CD14-positive monocyte (primary cell): Measurements from ENCODE around the gene OSMR. TPM values are rescaled to one million over a fixed set of nuclear protein-coding genes. Genes with fewer than 3 reads are reported as not detected.

Experiments
- DNase-seq, 3 donors: peaks; one replicate each; pipeline ENCODE4 v3.0.0-alpha.2; 2011 to 2022
- H2AFZ ChIP-seq: 2 replicates; pipeline ENCODE4 v1.6.0; 2012; ENCODE audit warnings: mild to moderate bottlenecking, low read depth, low read length, inconsistent platforms; ENCODE audit not compliant: insufficient read depth, poor library complexity, severe bottlenecking
- H3K27ac ChIP-seq, 2 donors: 1 replicate in 1 of 2; 2 replicates in 1 of 2; pipeline ENCODE4 v1.5.1; 2012 to 2013; ENCODE audit warnings: low read length in 2 of 2, control low read depth in 1 of 2, inconsistent platforms in 1 of 2, low read depth in 1 of 2, mild to moderate bottlenecking in 1 of 2
- H3K27me3 ChIP-seq, 2 donors: one replicate each; pipeline versions ENCODE4 v1.6.0 to v1.6.1; 2011 to 2013; ENCODE audit warnings: low read length in 2 of 2; ENCODE audit not compliant: control insufficient read depth in 2 of 2, insufficient read depth in 2 of 2
- H3K36me3 ChIP-seq, 2 donors: replicated peaks in 1 of 2; 1 replicate in 1 of 2; 2 replicates in 1 of 2; pipeline versions ENCODE4 v1.5.1 to v1.6.1; 2012 to 2013; ENCODE audit warnings: low read length in 2 of 2, control low read depth in 1 of 2, inconsistent platforms in 1 of 2, mild to moderate bottlenecking in 1 of 2; ENCODE audit not compliant: insufficient read depth in 2 of 2, control insufficient read depth in 1 of 2
- H3K4me1 ChIP-seq, 2 donors: 1 replicate in 1 of 2; 2 replicates in 1 of 2; pipeline versions ENCODE4 v1.5.1 to v1.6.1; 2012 to 2013; ENCODE audit warnings: low read length in 2 of 2, control low read depth in 1 of 2, inconsistent platforms in 1 of 2, mild to moderate bottlenecking in 1 of 2, moderate library complexity in 1 of 2; ENCODE audit not compliant: insufficient read depth in 2 of 2, control insufficient read depth in 1 of 2
- H3K4me2 ChIP-seq: replicated peaks from 2 replicates; pipeline ENCODE3; 2012; ENCODE audit warnings: low read length, moderate library complexity, mild to moderate bottlenecking; ENCODE audit not compliant: poor library complexity, severe bottlenecking; ENCODE audit errors: extremely low read depth
- H3K4me3 ChIP-seq, 3 experiments: fragments of 200-600 bp in 1 of 3; sonication (generic) in 1 of 3; replicated peaks in 1 of 3; 1 replicate in 2 of 3; 2 replicates in 1 of 3; pipeline ENCODE4 v1.5.1; 2011 to 2013; ENCODE audit warnings: low read length in 3 of 3, mild to moderate bottlenecking in 3 of 3, control low read depth in 2 of 3, low read depth in 2 of 3, inconsistent platforms in 1 of 3, moderate library complexity in 1 of 3
- H3K79me2 ChIP-seq: 2 replicates; pipeline ENCODE4 v1.6.0; 2012; ENCODE audit warnings: mild to moderate bottlenecking, control low read depth, inconsistent platforms, low read length, moderate library complexity; ENCODE audit not compliant: insufficient read depth
- H3K9ac ChIP-seq: 2 replicates; pipeline ENCODE4 v1.6.0; 2017; ENCODE audit warnings: low read length, mild to moderate bottlenecking; ENCODE audit not compliant: insufficient read depth, poor library complexity, severe bottlenecking
- H3K9me3 ChIP-seq, 2 donors: replicated peaks in 1 of 2; 1 replicate in 1 of 2; 2 replicates in 1 of 2; pipeline versions ENCODE4 v1.5.1 to v1.6.1; 2012 to 2013; ENCODE audit warnings: low read length in 2 of 2, control low read depth in 1 of 2; ENCODE audit not compliant: control insufficient read depth in 1 of 2, insufficient read depth in 1 of 2
- H4K20me1 ChIP-seq: 2 replicates; pipeline ENCODE4 v1.6.0; 2012; ENCODE audit warnings: mild to moderate bottlenecking, low read length, control low read depth, moderate library complexity; ENCODE audit not compliant: insufficient read depth
- H3K27ac Mint-ChIP-seq, 7 donors: one replicate each; pipeline ENCODE4 v1.8.0; 2020; ENCODE audit warnings: mild to moderate bottlenecking in 7 of 7, mixed read lengths in 7 of 7, moderate library complexity in 6 of 7, inconsistent platforms in 2 of 7
- H3K27me3 Mint-ChIP-seq, 3 donors: one replicate each; pipeline ENCODE4 v1.8.0; 2021 to 2022; ENCODE audit warnings: low read depth in 3 of 3, mild to moderate bottlenecking in 3 of 3, mixed read lengths in 3 of 3, moderate library complexity in 3 of 3, inconsistent platforms in 1 of 3
- H3K36me3 Mint-ChIP-seq, 2 donors: one replicate each; pipeline ENCODE4 v1.8.0; 2020; ENCODE audit warnings: mixed read lengths in 2 of 2, inconsistent platforms in 1 of 2, mild to moderate bottlenecking in 1 of 2
- H3K4me1 Mint-ChIP-seq: one replicate; pipeline ENCODE4 v1.8.0; 2020; ENCODE audit warnings: mild to moderate bottlenecking, mixed read lengths
- H3K4me3 Mint-ChIP-seq, 2 donors: one replicate each; pipeline ENCODE4 v1.8.0; 2020; ENCODE audit warnings: mild to moderate bottlenecking in 2 of 2, mixed read lengths in 2 of 2, moderate library complexity in 1 of 2
- H3K9me3 Mint-ChIP-seq, 7 donors: one replicate each; pipeline ENCODE4 v1.8.0; 2020 to 2022; ENCODE audit warnings: mixed read lengths in 7 of 7, mild to moderate bottlenecking in 6 of 7, moderate library complexity in 6 of 7, inconsistent platforms in 2 of 7
- WGBS: methylation state at CpG from one replicate; pipeline ENCODE4 v1.1.5; 2013; ENCODE audit warnings: missing lambda C conversion rate; ENCODE audit not compliant: insufficient coverage; 5-methylcytosine and 5-hydroxymethylcytosine counted together
- intact Hi-C, 2 donors: fragments of 100-400 bp; cut with micrococcal nuclease; formaldehyde crosslinking; loops; one replicate each; pipeline versions ENCODE4 v1.15.0 to v1.15.1; 2023
- polyA plus RNA-seq, 3 donors: library from polyadenylated mRNA; depleted of rRNA in 1 of 3; unstranded in 2 of 3; stranded (reverse) in 1 of 3; fragments of 300-500 nt in 2 of 3; fragments of >200 nt in 1 of 3; fragmentation: Illumina TruSeq in 2 of 3; gene quantifications; 1 replicate in 2 of 3; 2 replicates in 1 of 3; pipeline ENCODE4 v1.2.3, GENCODE V29; 2012 to 2021
- TF ChIP-seq, protein P1 (sequence below): fragments of 200-600 bp; IDR thresholded peaks from one replicate; pipeline ENCODE4 v1.8.0; 2022; ENCODE audit warnings: antibody characterized with exemption, mild to moderate bottlenecking

Gene OSMR
- polyA plus RNA-seq, 3 donors, result not detected

DNA sequence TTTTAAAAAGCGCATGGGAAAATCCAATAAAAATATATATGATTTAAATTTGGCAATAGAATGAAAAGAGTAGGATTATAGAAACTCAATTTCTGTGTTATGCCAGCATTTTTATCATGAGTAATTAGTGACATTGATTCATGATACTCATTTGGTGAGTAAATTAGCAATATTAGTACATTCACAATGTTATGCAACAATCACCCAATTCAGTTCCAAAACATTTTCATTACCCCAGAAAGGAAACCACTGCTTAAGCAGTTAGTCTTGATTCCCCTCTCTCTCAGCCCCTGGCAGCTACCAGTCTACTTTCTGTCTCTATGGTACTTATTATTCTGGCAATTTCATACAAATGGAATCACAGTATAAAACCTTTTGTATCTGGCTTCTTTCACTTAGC, 27.0 kb downstream of the OSMR start:
- Histone ChIP-seq H4K20me1 (no peaks in the 10 kb centered on the region), H3K4me1 (no peaks in the 10 kb centered on the region), H3K4me3 (no peak overlapping the region), H3K4me2 (no peak overlapping the region), H3K9ac (no peak overlapping the region), H3K9me3 (no peaks in the 10 kb centered on the region), H3K79me2 (no peaks in the 10 kb centered on the region), H2AFZ (no peak overlapping the region), H3K36me3 (no peaks in the 10 kb centered on the region), H3K27me3 (peaks cover 14 to 21% of the 10 kb centered on the region in 2 donors), H3K27ac (no peak overlapping the region)
- H3K4me1 Mint-ChIP-seq, result no peaks in the 10 kb centered on the region
- peaks cover 16 to 40% (median 18%) of the 10 kb centered on the region in 3 donors for H3K27me3 Mint-ChIP-seq
- H3K9me3 Mint-ChIP-seq, result no peaks in the 10 kb centered on the region
- no peaks in the 10 kb centered on the region for H3K36me3 Mint-ChIP-seq
- H3K27ac Mint-ChIP-seq, result no peak overlapping the region
- DNase-seq, result no peak
- intact Hi-C loops, result no loop called here
- H3K4me3 Mint-ChIP-seq, result no peak overlapping the region
- TF ChIP-seq, protein P1, sequence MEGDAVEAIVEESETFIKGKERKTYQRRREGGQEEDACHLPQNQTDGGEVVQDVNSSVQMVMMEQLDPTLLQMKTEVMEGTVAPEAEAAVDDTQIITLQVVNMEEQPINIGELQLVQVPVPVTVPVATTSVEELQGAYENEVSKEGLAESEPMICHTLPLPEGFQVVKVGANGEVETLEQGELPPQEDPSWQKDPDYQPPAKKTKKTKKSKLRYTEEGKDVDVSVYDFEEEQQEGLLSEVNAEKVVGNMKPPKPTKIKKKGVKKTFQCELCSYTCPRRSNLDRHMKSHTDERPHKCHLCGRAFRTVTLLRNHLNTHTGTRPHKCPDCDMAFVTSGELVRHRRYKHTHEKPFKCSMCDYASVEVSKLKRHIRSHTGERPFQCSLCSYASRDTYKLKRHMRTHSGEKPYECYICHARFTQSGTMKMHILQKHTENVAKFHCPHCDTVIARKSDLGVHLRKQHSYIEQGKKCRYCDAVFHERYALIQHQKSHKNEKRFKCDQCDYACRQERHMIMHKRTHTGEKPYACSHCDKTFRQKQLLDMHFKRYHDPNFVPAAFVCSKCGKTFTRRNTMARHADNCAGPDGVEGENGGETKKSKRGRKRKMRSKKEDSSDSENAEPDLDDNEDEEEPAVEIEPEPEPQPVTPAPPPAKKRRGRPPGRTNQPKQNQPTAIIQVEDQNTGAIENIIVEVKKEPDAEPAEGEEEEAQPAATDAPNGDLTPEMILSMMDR, result no peak
- WGBS, result no CpG with 5 or more reads among the region's 1 CpG

DNA sequence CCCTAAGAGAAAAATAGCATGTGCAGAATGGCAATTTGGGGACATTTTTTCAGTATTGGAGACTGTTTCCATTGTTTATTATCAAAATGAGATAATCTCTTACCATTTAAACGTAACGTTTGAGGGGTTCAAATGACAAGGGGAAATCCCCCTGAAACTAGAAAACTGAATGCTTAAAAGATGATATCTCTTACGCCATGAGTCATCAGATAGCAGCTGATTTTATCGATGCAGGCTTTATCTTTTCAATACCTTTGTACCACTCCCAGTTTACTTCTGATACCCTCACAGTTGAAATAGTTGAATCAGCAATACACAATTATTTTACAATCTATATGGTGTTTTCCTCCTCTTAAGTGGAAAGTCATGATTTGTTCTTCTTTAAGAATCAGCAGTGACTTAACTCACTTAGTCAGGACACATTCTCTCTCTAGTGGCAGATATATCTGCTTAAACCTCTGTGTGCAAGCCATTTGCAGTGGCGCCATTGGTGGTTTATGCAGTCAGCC, 29.2 kb downstream of the OSMR start:
- Histone ChIP-seq H3K79me2 (no peaks in the 10 kb centered on the region), H3K36me3 (no peaks in the 10 kb centered on the region), H3K4me2 (no peak overlapping the region), H3K27ac (no peak overlapping the region), H3K27me3 (peaks cover 14 to 27% of the 10 kb centered on the region in 2 donors), H2AFZ (no peak overlapping the region), H3K9me3 (no peaks in the 10 kb centered on the region), H4K20me1 (no peaks in the 10 kb centered on the region), H3K4me1 (no peaks in the 10 kb centered on the region), H3K4me3 (no peak overlapping the region), H3K9ac (no peak overlapping the region)
- H3K9me3 Mint-ChIP-seq, result no peaks in the 10 kb centered on the region
- H3K27me3 Mint-ChIP-seq, result peaks cover 17 to 55% (median 22%) of the 10 kb centered on the region in 3 donors
- TF ChIP-seq, protein P1, result no peak
- no peaks in the 10 kb centered on the region for H3K4me1 Mint-ChIP-seq
- H3K4me3 Mint-ChIP-seq, result no peak overlapping the region
- H3K36me3 Mint-ChIP-seq, result no peaks in the 10 kb centered on the region
- DNase-seq, result no peak
- intact Hi-C loops, result no loop called here
- no CpG with 5 or more reads among the region's 5 CpGs for WGBS
- no peak overlapping the region for H3K27ac Mint-ChIP-seq
